Activated CD8-positive, alpha-beta memory T cell treated with anti-CD3 and anti-CD28 coated beads, Interleukin-2, amount 50 U/mL, for 1 hour (primary cell): ENCODE measurements around the gene KRTCAP2.

ENCODE experiments used
- DNase-seq: peaks from one replicate; pipeline ENCODE4 v3.0.0-alpha.2; 2020; ENCODE audit errors: extremely low read depth

KRTCAP2 gene

GRCh38 chr1:155134322-155134721 lies 38.8 kb downstream of the KRTCAP2 start:
- DNase-seq = no peak

DNA sequence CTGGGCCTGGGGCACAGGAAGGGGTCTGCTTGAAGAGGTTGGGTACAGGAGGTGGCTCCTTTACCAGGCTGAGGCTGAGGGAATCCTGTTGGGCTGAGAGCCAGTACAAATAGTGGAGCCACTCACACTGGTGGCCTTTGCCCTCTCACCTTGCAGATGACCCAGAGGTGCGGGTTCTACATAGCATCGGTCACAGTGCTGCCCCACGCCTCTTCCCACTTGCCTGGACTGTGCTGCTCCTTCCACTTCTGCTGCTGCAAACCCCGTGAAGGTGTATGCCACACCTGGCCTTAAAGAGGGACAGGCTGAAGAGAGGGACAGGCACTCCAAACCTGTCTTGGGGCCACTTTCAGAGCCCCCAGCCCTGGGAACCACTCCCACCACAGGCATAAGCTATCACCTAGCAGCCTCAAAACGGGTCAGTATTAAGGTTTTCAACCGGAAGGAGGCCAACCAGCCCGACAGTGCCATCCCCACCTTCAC lies 39.3 kb downstream of the KRTCAP2 start:
- DNase-seq = no peak

GRCh38 chr1:155131856-155132255 lies 41.2 kb downstream of the KRTCAP2 start:
- no peak for DNase-seq

GRCh38 chr1:155131285-155131684 lies 41.8 kb downstream of the KRTCAP2 start:
- no peak for DNase-seq

DNA sequence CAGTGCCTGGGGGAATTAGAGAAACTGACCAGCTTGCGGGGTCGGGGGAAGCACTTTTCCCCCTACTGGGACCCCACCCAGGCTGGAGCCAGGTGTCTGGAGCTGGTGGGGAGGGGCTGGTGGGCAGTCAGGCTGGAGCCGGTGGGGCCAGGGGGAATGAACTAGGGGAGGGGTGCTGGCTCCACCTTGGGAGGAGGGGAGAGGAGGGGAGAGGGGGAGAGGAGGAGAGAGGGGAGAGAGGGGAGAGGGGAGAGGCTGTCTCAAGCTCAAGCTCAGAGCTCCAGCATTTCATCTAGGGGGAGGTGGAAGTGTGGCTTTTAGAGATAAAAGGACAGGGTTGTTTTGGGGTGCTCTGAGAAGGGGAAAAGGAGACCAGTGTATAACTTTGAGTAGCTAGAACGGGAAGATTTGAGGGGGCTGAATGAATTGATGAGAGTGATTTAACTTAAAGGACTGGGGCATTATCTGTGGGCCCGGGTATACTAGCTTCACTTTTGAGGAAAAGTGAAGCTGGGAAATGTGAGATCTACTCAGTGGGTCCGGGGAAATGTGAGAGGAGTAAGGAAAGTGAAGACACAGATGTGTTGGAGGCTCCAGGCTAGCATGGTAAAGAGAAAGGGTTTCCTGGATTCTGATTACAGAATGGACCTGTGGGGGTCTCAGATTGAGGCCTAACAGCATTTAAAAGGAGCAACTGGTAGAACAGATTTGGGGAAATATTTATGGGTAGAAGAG lies 42.7 kb downstream of the KRTCAP2 start:
- DNase-seq = no peak

DNA sequence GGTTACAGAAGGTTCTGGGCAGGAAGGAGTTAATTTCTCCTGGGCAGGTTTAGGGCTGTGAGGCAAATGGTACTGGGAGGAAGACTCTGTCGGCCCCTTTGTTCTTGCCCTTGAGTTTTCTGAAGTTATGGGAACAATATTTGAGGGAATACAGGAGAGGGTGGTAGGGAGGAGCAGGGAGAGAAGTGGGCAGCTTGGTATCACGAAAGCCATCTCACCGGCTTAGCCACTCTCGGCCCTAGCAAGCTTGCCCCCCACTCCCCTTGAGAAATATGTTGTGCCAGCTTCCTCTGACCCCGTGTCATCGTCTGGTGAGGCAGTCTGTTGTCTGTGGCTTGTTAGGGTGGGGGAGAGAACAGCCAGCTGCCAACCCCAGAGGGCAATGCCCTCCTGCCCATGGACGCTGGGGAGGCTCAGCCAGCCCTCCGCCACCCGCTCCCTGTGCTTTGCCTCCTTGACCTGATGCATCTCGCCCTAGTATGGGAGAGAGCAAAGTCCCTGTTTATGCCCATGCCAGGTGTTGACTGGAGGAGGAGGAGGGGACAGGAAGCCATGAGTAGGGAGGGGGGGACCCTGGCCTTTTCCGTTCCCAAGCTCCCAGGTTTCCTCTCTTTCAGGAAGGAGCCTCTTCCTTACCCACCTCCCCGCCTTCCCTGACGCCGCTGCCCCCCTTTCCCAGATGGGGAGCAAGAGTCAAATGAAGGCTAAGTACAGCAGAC lies 44.2 kb downstream of the KRTCAP2 start:
- DNase-seq = no peak

GRCh38 chr1:155127967-155128754 lies 44.9 kb downstream of the KRTCAP2 start:
- DNase-seq = no peak

- no peak for DNase-seq
Observed at GRCh38 chr1:155127105-155127966, 45.8 kb downstream of the KRTCAP2 start, which contains the start of gene EFNA1. Gene EFNA1, plus strand, starts transcription at chr1:155127876. Its CDS starts 102 bp downstream, at chr1:155127978.

DNA sequence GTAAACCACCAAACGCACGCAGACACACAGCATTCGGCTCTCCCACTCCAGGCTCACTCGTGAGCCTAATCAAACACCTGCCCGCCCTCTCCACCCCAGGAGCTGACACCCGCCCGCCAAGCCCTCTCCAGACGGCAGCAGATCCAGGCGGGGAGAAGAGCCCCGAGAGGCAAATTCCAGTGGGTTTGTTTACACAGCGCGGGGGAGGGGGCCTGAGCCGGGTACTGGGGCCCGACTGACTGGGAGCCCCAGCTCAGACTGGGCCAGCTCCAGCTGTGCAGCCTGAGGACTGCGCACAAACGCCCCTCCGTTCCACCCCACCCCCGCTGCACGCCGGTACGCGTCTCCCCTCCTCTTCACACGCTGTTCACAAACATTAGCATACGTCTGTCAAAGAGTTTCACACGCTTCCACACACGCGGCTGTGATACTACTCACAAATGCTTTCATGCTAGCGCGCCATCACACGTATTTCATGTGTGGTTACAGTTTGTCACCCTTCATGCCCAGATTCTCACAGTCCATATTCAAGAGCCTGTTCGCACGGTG lies 46.5 kb downstream of the KRTCAP2 start:
- no peak for DNase-seq

DNA sequence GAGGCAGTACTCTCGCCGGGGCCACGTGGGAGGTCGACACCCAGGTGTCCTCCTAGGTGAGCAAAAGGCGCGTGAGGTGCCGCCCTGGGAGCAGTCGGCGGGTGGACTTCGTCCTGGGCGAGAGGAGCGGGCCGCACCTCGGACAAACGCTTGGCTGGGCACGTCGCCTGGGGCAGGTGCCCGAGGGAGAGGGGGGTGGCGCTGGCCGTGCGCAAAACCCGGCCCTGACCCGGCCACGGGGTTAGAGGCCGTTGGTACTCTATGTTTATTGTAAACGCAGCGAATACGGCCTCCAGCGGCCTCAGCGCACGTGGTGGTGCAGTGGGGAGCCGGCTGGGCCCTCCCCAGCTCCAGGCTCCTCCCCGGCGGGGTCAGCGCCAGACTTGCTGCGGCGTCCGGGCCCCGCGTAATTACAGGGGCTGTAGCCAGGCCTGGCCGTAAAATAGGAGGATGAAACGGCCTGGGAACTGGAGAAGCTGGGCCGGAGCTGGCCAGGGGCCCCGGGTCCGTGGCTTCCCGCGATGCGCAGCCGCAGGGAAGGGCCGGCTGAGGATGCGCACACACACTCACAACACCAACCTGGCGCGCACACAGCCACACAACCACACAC lies 47.1 kb downstream of the KRTCAP2 start:
- no peak for DNase-seq

- DNase-seq = no peak
Observed at GRCh38 chr1:155125511-155125945, 47.6 kb downstream of the KRTCAP2 start.

DNA sequence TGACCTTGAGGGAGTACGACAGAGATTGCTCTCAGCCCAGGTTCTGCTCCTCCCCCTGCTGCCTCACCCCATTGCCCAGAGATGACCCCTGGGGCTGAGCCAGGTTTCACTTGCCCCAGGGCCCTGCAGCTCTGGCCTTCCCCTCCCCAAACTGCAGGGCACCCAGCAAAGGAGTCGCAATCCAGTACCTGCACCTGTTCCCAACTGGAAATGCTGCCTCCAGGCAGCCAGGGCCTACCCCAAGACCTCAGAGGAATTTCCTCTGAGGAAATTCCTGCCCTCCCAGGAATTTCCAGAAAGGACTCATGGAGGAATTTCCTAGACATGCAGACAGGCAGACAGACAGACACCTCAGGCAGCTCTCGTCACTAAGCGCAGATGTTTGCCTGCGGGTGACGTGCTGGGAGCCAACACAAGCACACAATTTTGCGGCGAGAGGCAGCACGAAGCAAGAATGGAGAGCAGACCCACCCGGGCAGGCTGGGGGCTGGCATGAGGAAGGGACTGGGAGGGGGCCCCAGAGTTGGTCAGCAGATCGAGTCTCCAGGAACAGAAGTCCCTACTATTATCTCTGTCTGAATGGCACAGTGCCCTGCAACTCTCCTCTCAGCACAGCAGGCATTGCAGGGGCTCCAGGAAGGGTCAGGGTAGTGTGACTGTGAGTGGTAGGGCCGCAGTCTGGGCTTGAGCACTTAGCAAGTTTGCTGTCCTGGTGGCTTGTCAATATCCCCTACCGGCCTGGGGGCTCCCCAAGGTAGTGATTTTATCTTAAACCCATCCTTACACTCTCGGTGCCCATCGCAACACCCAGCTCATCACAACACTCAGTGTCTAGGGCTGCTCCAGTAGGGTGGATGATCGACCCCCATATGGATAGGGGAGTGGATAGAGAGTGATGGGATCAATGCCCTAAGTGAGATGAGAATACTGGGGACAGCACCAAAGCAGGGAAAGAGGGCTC lies 48.3 kb downstream of the KRTCAP2 start:
- DNase-seq = no peak

DNA sequence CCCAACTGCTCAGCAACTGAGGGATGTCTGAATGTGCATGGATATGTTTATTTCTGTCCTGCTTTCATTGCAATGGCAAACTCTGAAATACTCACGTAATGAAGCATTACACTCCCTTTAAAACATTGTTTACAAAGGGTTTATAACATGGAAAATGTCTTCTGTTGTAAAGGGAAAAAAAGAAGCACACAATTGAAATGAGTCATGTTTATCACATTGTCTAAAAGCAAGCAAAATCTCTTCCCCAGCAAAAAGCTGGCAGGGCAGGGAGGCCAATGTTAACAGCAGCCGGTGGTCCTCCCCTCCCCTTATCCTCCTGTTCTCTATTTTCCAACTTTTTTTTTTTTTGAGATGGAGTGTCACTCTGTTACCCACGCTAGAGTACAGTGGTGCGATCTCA lies 49.3 kb downstream of the KRTCAP2 start:
- no peak for DNase-seq

DNA sequence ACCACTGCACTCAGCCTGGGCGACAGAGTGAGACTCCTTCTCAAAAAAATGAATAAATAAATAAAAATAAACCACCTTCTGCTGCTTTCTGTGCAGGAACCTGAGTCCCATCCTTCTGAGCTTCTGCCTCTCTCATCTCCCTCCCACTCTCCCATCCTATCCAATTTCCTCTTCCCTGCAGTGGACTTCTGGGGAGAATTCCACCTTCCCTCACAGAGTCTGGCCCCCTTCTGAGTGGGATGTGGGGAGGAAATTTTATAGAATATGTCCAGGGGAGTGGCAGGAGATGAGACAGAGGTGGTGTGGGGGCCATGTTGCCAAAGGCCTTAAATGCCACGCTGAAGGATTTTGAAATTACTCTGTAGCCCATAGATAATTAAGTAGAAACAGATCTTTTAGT lies 50.8 kb downstream of the KRTCAP2 start:
- DNase-seq = no peak

GRCh38 chr1:155121249-155121648 lies 51.9 kb downstream of the KRTCAP2 start:
- no peak for DNase-seq

DNA sequence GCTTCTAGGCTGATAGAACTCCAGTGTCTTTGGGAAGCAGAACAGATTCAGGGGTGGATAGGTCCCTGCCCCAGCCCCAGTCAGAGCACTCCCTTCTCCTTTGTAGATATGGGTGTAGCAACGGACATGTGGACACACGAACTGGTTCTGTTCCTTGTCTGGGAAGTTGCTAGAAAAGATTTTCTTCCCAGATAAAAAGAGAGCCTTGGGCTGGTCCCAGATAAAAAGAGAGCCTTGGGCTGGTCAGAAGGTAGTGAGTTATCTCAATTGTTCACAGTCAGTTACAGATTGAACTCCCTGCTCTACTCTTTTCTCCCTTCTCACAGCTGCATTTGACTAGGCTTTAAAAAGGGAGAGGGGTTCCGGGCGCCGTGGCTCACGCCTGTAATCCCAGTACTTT lies 52.9 kb downstream of the KRTCAP2 start:
- DNase-seq = no peak
